Heart right ventricle (tissue), 16 donors: Measurements from ENCODE around the gene PCDHA1. TPM values are rescaled to one million over a fixed set of nuclear protein-coding genes. Genes with fewer than 3 reads are reported as not detected.

Source experiments
- ATAC-seq, 8 donors: fragments of 200-7000 bp; cut with Tn5 transposase; one replicate each; pipeline ENCODE4 v1.9.1; 2020; ENCODE audit warnings: mild to moderate bottlenecking in 8 of 8, moderate library complexity in 8 of 8, moderate number of reproducible peaks in 1 of 8
- DNase-seq, 2 donors: peaks; one replicate each; pipeline ENCODE4 v3.0.0-alpha.2; 2020
- H3K27ac ChIP-seq, 10 donors: fragments of 200-600 bp; sonication (generic) in 2 of 10; one replicate each; pipeline versions ENCODE4 v1.5.0 to v1.8.0; 2020 to 2022; ENCODE audit warnings: mild to moderate bottlenecking in 3 of 10
- H3K27me3 ChIP-seq, 7 donors: fragments of 200-600 bp; one replicate each; pipeline ENCODE4 v1.8.0; 2021 to 2022; ENCODE audit warnings: mild to moderate bottlenecking in 2 of 7
- H3K36me3 ChIP-seq, 9 donors: fragments of 200-600 bp; sonication (generic) in 1 of 9; one replicate each; pipeline versions ENCODE4 v1.5.0 to v1.8.0; 2020 to 2022; ENCODE audit warnings: mild to moderate bottlenecking in 2 of 9
- H3K4me1 ChIP-seq, 9 donors: fragments of 200-600 bp; sonication (generic) in 1 of 9; one replicate each; pipeline versions ENCODE4 v1.5.0 to v1.8.0; 2020 to 2022; ENCODE audit warnings: mild to moderate bottlenecking in 4 of 9
- H3K4me3 ChIP-seq, 10 donors: fragments of 200-600 bp; sonication (generic) in 2 of 10; one replicate each; pipeline versions ENCODE4 v1.5.0 to v1.8.0; 2020 to 2022; ENCODE audit warnings: mild to moderate bottlenecking in 7 of 10, moderate library complexity in 2 of 10
- H3K9me3 ChIP-seq, 11 donors: fragments of 200-600 bp in 10 of 11; sonication (generic) in 2 of 11; one replicate each; pipeline versions ENCODE4 v1.5.0 to v1.8.0; 2013 to 2022; ENCODE audit warnings: mild to moderate bottlenecking in 2 of 11, control low read depth in 1 of 11, moderate library complexity in 1 of 11
- WGBS, 2 donors: extraction: QIAGEN DNeasy Blood & Tissue Kit; methylation state at CpG; one replicate each; pipeline ENCODE4 v1.1.7; 2013; ENCODE audit warnings: inconsistent platforms in 1 of 2; 5-methylcytosine and 5-hydroxymethylcytosine counted together
- intact Hi-C, 10 donors: fragments of 100-400 bp; cut with DNase I; formaldehyde crosslinking; loops; one replicate each; pipeline versions ENCODE4 v1.11.1 to v1.14.2; 2022
- polyA plus RNA-seq, 2 donors: library from polyadenylated mRNA; stranded (reverse); fragments of 200-250 nt; gene quantifications; one replicate each; pipeline ENCODE4 v1.2.3, GENCODE V29; 2013
- total RNA-seq, 10 donors: library from RNA; stranded (reverse); fragmentation: NEBNext Ultra II Directional in 3 of 10; extraction: Animal tissue kit (Norgen Biotek cat#: 25700) in 3 of 10; gene quantifications; one replicate each; pipeline versions ENCODE4 v1.2.1 to v1.2.4, GENCODE V29; 2021 to 2023
- TF ChIP-seq, protein P1 (sequence below), 9 donors: fragments of 200-600 bp; sonication (generic) in 2 of 9; IDR thresholded peaks; one replicate each; pipeline versions ENCODE4 v1.5.0 to v1.8.0; 2021 to 2022; ENCODE audit warnings: antibody characterized with exemption in 9 of 9, mild to moderate bottlenecking in 5 of 9, moderate library complexity in 1 of 9
- donor health status: Arrhythmogenic right ventricular cardiomyopathy.
- donor health status: ischemic (EF 13 %, LVEDD 7.1; RV severe dilation, severe dysfunction).
- donor health status: healthy with polysubstance abuse.
- donor health status: DM: no; HTN: yes; CAD: no.
- donor health status: DM: no; HTN: no; CAD: no.
- donor health status: ischemic (EF 25% LVEDD 6.9; RV normal size, moderate dysfunction).
- donor health status: ischemic (EF 25% LVEDD 5.7; RV mildly dilated, moderate dysfunction).
- donor health status: healthy.
- donor health status: DM: yes; HTN: yes; CAD: no.
- donor health status: Ischemic cardiomyopathy.
- donor health status: ischemic (EF 35%, LVEDD 5.7; RV mildly dilated, moderate dysfunction).
- donor health status: nonischemic (EF 11% LVEDD 7.7; RV severe dilation, severe dysfunction).
- donor health status: DM: yes; HTN: yes; CAD: no.
- donor health status: PGD.
- donor health status: ischemic (EF 29% LVEDD 5.4; RV normal size, mild dysfunction).
- donor health status: nonischemic (EF 23%, LVEDD 6.1; RV moderate dilation, normal function).

Gene PCDHA1
- total and polyA plus RNA-seq, 12 donors: 0.07 to 0.09 TPM; not detected in 10

DNA sequence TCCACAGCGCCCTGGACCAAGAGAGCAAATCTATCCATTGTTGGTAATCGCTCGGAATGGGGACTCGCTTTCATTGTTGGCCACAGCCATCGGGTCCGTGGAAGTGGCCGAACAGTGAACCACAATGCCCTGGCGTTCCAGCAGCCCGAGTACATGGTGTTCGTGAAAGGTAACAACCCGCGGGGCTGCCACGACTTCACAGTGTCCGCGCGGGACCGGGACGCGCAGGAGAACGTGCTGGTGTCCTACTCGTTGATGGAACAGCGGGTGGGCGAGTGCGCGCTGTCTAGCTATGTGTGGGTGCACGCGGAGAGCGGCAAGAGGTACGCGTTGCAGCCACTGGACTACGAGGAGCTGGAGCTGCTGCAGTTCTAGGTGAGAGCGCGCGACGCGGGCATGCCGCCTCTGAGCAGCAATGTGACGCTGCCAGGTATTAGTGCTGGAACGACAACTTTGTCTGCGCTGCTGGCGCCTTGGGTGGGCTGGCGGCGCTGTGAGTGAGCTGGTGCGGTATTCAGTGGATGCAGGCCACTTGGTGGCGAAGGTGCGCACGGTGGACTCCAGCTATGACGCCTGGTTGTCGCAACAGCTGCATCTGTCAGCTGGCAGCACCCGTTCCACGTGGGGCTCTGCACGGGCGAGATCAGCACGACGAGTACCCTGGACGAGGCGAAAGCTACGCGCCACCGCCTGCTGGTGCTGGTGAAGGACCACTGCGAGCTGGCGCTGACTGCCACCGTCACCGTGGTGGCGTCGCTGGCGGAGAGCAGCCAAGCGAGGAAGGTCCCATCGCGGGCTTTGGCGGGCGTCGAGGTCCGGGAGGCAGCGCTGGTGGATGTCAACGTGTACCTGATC is 76.7 kb downstream of the PCDHA1 start:
- H3K9me3 ChIP-seq: peaks cover 0 to 55% (median 8%) of the 10 kb centered on the region in 11 donors

GRCh38 chr5:140868721-140869554 is 83.0 kb downstream of the PCDHA1 start, which contains the start of gene PCDHA11:
PCDHA11 (plus strand) TSS chr5:140868957; CDS start chr5:140869104, 147 bp downstream.
- TF ChIP-seq, protein P1, sequence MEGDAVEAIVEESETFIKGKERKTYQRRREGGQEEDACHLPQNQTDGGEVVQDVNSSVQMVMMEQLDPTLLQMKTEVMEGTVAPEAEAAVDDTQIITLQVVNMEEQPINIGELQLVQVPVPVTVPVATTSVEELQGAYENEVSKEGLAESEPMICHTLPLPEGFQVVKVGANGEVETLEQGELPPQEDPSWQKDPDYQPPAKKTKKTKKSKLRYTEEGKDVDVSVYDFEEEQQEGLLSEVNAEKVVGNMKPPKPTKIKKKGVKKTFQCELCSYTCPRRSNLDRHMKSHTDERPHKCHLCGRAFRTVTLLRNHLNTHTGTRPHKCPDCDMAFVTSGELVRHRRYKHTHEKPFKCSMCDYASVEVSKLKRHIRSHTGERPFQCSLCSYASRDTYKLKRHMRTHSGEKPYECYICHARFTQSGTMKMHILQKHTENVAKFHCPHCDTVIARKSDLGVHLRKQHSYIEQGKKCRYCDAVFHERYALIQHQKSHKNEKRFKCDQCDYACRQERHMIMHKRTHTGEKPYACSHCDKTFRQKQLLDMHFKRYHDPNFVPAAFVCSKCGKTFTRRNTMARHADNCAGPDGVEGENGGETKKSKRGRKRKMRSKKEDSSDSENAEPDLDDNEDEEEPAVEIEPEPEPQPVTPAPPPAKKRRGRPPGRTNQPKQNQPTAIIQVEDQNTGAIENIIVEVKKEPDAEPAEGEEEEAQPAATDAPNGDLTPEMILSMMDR (IDR thresholded peaks at IDR 0.05): peak in 5 of 9 donors; percentile 15 to 41 (median 17)
- no peak for ATAC-seq
- no peak within 1 kb of the TSS for H3K4me3 ChIP-seq

More for the DNA sequence above, 76.7 kb downstream of the PCDHA1 start:
- DNase-seq (no peak), ATAC-seq (no peak)
- no peaks in the 10 kb centered on the region for H3K4me1 ChIP-seq
- H3K27me3 ChIP-seq: peaks cover 0 to 94% (median 35%) of the 10 kb centered on the region in 7 donors
- no peak overlapping the region for H3K4me3 ChIP-seq
- intact Hi-C loops: loop anchor here in 1 of 10 donors (10.0 kb wide), 1 partner anchor 182 kb away; no protein-coding TSS in a partner anchor
- no peaks in the 10 kb centered on the region for H3K36me3 ChIP-seq
- TF ChIP-seq, protein P1 (IDR thresholded peaks at IDR 0.05): no peak
- no peak overlapping the region for H3K27ac ChIP-seq
- WGBS, 2 donors: 31 to 40% methylated on average over 76 of the region's 76 CpGs

DNA sequence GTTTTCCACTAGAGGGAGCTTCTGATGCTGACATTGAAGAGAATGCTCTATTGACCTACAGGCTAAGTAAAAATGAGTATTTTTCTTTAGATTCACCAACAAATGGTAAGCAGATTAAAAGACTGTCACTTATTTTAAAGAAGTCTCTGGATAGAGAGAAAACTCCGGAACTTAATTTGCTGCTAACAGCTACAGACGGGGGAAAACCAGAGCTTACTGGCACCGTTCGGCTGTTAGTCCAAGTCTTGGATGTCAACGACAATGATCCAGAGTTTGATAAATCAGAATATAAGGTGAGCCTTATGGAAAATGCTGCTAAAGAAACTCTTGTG is 83.6 kb downstream of the PCDHA1 start:
- no peak overlapping the region for H3K4me3 ChIP-seq
- ATAC-seq (no peak), DNase-seq (no peak)
- peaks cover 0 to 60% (median 13%) of the 10 kb centered on the region in 11 donors for H3K9me3 ChIP-seq
- H3K27ac ChIP-seq: no peak overlapping the region
- H3K36me3 ChIP-seq: no peaks in the 10 kb centered on the region
- peaks cover 0 to 98% (median 44%) of the 10 kb centered on the region in 7 donors for H3K27me3 ChIP-seq
- intact Hi-C loops: loop anchor here in 2 of 10 donors (5.0 to 10.0 kb wide), 2 partner anchors 173 to 175 kb away; no protein-coding TSS in a partner anchor
- WGBS, 2 donors: 48 to 55% methylated on average over 5 of the region's 5 CpGs
- TF ChIP-seq, protein P1 (IDR thresholded peaks at IDR 0.05): no peak
- no peaks in the 10 kb centered on the region for H3K4me1 ChIP-seq

More at GRCh38 chr5:140868721-140869554, 83.0 kb downstream of the PCDHA1 start, which contains the start of gene PCDHA11:
- no peak for DNase-seq
- no peaks in the 10 kb centered on the region for H3K36me3 ChIP-seq
- peaks cover 0 to 56% (median 13%) of the 10 kb centered on the region in 11 donors for H3K9me3 ChIP-seq
- no peaks in the 10 kb centered on the region for H3K4me1 ChIP-seq
- intact Hi-C loops: loop anchor here in 2 of 10 donors (5.0 to 10.0 kb wide), 2 partner anchors 173 to 176 kb away; no protein-coding TSS in a partner anchor
- 11 to 12% methylated on average over 41 of the region's 41 CpGs for WGBS, 2 donors
- H3K27ac ChIP-seq: no peak within 1 kb of the TSS
- H3K27me3 ChIP-seq: peaks cover 0 to 98% (median 42%) of the 10 kb centered on the region in 7 donors
